Neural cell (in vitro differentiated cells): ENCODE data around the gene CUL3. TPM values are rescaled to one million over a fixed set of nuclear protein-coding genes. Genes with fewer than 3 reads are reported as not detected.

Source experiments
- H2AFZ ChIP-seq: fragments of 200-600, 300-800 bp; sonication (generic), shearing (Covaris generic); 2 replicates; pipeline ENCODE4 v1.6.0; 2014; ENCODE audit warnings: low read depth, mild to moderate bottlenecking, antibody characterized with exemption, low read length, moderate library complexity
- H3F3A ChIP-seq: fragments of 200-600 bp; shearing (Covaris generic); 2 replicates; pipeline ENCODE4 v1.6.1; 2016; ENCODE audit warnings: mild to moderate bottlenecking, moderate library complexity, mixed read lengths, antibody characterized with exemption, low read length; ENCODE audit not compliant: insufficient read depth, poor library complexity, severe bottlenecking
- H3K27ac ChIP-seq: fragments of 200-600, 300-800 bp; sonication (generic), shearing (Covaris generic); 2 replicates; pipeline ENCODE4 v1.5.1; 2014; ENCODE audit warnings: mild to moderate bottlenecking, low read length, moderate library complexity
- H3K27me3 ChIP-seq: fragments of 300-800, 200-600 bp; sonication (generic), shearing (Covaris generic); 2 replicates; pipeline ENCODE4 v1.6.0; 2014; ENCODE audit warnings: mild to moderate bottlenecking, low read depth, low read length, moderate library complexity; ENCODE audit not compliant: insufficient read depth
- H3K36me3 ChIP-seq: fragments of 300-800, 200-600 bp; sonication (generic), shearing (Covaris generic); 2 replicates; pipeline ENCODE4 v1.5.1; 2014; ENCODE audit warnings: mild to moderate bottlenecking, antibody characterized with exemption, low read length, moderate library complexity; ENCODE audit not compliant: insufficient read depth
- H3K4me2 ChIP-seq: fragments of 300-800, 200-600 bp; sonication (generic), shearing (Covaris generic); 2 replicates; pipeline ENCODE4 v1.6.0; 2014; ENCODE audit warnings: mild to moderate bottlenecking, low read length
- H3K4me3 ChIP-seq: fragments of 300-800, 200-600 bp; sonication (generic), shearing (Covaris generic); 2 replicates; pipeline ENCODE4 v1.5.1; 2014; ENCODE audit warnings: mild to moderate bottlenecking, low read length, moderate library complexity
- H3K79me2 ChIP-seq: fragments of 200-600 bp; shearing (Covaris generic); replicated peaks from 2 replicates; pipeline ENCODE4 v1.6.0; 2014; ENCODE audit warnings: mild to moderate bottlenecking, low read length, moderate library complexity; ENCODE audit not compliant: insufficient read depth
- H3K9ac ChIP-seq: fragments of 300-800, 200-600 bp; sonication (generic), shearing (Covaris generic); 2 replicates; pipeline ENCODE4 v1.6.1; 2016; ENCODE audit warnings: mild to moderate bottlenecking, low read length, mixed read lengths
- H3K9me2 ChIP-seq: fragments of 200-600 bp; shearing (Covaris generic); 2 replicates; pipeline ENCODE4 v1.6.1; 2016; ENCODE audit warnings: mild to moderate bottlenecking, low read length, mixed read lengths; ENCODE audit not compliant: insufficient read depth
- H3K9me3 ChIP-seq: fragments of 200-600, 300-800 bp; sonication (generic), shearing (Covaris generic); 2 replicates; pipeline ENCODE4 v1.6.1; 2016; ENCODE audit warnings: mild to moderate bottlenecking, mixed run types, low read length, moderate library complexity, mixed read lengths
- H4K20me1 ChIP-seq: fragments of 200-600 bp; shearing (Covaris generic); 2 replicates; pipeline ENCODE4 v1.6.1; 2016; ENCODE audit warnings: mild to moderate bottlenecking, mixed run types; ENCODE audit not compliant: insufficient read depth
- EZH2 ChIP-seq: fragments of 200-600, 300-800 bp; shearing (Covaris generic), sonication (generic); IDR thresholded peaks from 2 replicates; pipeline ENCODE4 v1.6.1; 2014; ENCODE audit warnings: antibody characterized with exemption, low read length, borderline replicate concordance, mild to moderate bottlenecking; ENCODE audit not compliant: insufficient read depth, poor library complexity, severe bottlenecking
- POLR2AphosphoS5 ChIP-seq: IDR thresholded peaks from 2 replicates; pipeline ENCODE4 v1.6.1; 2012
- RAD21 ChIP-seq: fragments of 450-650 bp; conservative IDR thresholded peaks from 2 replicates; pipeline ENCODE4 v1.6.1; 2014; ENCODE audit warnings: antibody characterized with exemption, mild to moderate bottlenecking, moderate library complexity
- SMC3 ChIP-seq: fragments of 450-650 bp; conservative IDR thresholded peaks from 2 replicates; pipeline ENCODE4 v1.6.1; 2014; ENCODE audit warnings: antibody characterized with exemption, mild to moderate bottlenecking, moderate library complexity; ENCODE audit not compliant: poor library complexity
- polyA plus RNA-seq: library from polyadenylated mRNA; depleted of rRNA; stranded (reverse); fragments of >200 nt; gene quantifications from 2 replicates; pipeline ENCODE4 v1.2.3, GENCODE V29; 2014
- TF ChIP-seq, protein P1 (sequence below): fragments of 450-650 bp; IDR thresholded peaks from 2 replicates; pipeline ENCODE4 v1.5.1; 2014; ENCODE audit warnings: antibody characterized with exemption, mild to moderate bottlenecking, moderate library complexity; ENCODE audit not compliant: poor library complexity, severe bottlenecking
- TF ChIP-seq, protein P2 (sequence below): IDR thresholded peaks from 2 replicates; pipeline ENCODE4 v1.6.1; 2012; ENCODE audit warnings: borderline replicate concordance

The CUL3 gene
- polyA plus RNA-seq, 1 donor from 2014 or later = 53.9 TPM

DNA sequence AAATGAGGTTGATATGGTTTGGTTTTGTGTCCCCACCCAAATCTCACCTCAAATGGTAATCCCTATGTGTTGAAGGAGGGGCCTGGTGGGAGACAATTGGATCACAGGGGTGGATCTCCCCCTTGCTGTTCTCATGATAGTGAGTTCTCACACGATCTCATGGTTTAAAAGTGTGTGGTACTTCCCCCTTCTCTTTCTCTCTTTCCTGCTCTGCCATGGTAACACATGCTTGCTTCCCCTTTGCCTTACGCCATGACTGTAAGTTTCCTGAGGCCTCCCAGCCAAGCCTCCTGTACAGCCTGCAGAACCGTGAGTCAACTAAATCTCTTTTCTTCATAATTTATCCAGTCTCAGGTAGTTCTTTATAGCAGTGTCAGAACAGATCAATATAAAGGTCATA is 158.5 kb downstream of the CUL3 start:
- no peaks in the 10 kb centered on the region for H4K20me1 ChIP-seq
- peaks cover 4% of the 10 kb centered on the region for H3K9me3 ChIP-seq
- no peak overlapping the region for H3K9ac ChIP-seq
- no peak overlapping the region for H3K4me3 ChIP-seq
- no peaks in the 10 kb centered on the region for H3K36me3 ChIP-seq
- H3K9me2 ChIP-seq = no peaks in the 10 kb centered on the region
- H3K4me2 ChIP-seq = no peak overlapping the region
- no peaks in the 10 kb centered on the region for H3K27me3 ChIP-seq
- H3F3A ChIP-seq = no peaks in the 10 kb centered on the region
- H2AFZ ChIP-seq = no peak overlapping the region
- no peaks in the 10 kb centered on the region for H3K79me2 ChIP-seq
- no peak for TF ChIP-seq EZH2
- no peak for TF ChIP-seq POLR2AphosphoS5
- TF ChIP-seq, protein P1, sequence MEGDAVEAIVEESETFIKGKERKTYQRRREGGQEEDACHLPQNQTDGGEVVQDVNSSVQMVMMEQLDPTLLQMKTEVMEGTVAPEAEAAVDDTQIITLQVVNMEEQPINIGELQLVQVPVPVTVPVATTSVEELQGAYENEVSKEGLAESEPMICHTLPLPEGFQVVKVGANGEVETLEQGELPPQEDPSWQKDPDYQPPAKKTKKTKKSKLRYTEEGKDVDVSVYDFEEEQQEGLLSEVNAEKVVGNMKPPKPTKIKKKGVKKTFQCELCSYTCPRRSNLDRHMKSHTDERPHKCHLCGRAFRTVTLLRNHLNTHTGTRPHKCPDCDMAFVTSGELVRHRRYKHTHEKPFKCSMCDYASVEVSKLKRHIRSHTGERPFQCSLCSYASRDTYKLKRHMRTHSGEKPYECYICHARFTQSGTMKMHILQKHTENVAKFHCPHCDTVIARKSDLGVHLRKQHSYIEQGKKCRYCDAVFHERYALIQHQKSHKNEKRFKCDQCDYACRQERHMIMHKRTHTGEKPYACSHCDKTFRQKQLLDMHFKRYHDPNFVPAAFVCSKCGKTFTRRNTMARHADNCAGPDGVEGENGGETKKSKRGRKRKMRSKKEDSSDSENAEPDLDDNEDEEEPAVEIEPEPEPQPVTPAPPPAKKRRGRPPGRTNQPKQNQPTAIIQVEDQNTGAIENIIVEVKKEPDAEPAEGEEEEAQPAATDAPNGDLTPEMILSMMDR = no peak
- TF ChIP-seq, protein P2, sequence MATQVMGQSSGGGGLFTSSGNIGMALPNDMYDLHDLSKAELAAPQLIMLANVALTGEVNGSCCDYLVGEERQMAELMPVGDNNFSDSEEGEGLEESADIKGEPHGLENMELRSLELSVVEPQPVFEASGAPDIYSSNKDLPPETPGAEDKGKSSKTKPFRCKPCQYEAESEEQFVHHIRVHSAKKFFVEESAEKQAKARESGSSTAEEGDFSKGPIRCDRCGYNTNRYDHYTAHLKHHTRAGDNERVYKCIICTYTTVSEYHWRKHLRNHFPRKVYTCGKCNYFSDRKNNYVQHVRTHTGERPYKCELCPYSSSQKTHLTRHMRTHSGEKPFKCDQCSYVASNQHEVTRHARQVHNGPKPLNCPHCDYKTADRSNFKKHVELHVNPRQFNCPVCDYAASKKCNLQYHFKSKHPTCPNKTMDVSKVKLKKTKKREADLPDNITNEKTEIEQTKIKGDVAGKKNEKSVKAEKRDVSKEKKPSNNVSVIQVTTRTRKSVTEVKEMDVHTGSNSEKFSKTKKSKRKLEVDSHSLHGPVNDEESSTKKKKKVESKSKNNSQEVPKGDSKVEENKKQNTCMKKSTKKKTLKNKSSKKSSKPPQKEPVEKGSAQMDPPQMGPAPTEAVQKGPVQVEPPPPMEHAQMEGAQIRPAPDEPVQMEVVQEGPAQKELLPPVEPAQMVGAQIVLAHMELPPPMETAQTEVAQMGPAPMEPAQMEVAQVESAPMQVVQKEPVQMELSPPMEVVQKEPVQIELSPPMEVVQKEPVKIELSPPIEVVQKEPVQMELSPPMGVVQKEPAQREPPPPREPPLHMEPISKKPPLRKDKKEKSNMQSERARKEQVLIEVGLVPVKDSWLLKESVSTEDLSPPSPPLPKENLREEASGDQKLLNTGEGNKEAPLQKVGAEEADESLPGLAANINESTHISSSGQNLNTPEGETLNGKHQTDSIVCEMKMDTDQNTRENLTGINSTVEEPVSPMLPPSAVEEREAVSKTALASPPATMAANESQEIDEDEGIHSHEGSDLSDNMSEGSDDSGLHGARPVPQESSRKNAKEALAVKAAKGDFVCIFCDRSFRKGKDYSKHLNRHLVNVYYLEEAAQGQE = no peak
- H3K27ac ChIP-seq = no peak overlapping the region

DNA sequence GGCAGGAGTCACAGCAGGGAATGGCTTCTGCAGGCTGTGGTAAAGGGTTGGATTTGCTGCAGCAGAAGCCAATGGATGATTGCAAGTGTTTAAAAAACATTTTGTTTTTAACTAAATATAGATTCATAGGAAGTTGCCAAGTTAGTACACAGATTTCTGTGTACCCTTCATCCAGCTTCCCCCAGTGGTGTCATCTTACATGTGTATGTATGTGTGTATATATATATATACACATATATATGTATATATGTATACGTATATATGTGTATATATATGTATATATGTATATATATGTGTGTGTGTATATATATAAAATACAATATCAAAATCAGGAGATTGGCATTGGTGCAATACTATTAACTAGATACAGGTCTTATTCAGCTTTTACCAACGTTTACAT is 164.1 kb downstream of the CUL3 start:
- Histone ChIP-seq H3K36me3 (no peaks in the 10 kb centered on the region), H3K9ac (no peak overlapping the region), H3K9me3 (peaks cover 4% of the 10 kb centered on the region), H4K20me1 (no peaks in the 10 kb centered on the region), H3K9me2 (no peaks in the 10 kb centered on the region), H3K79me2 (no peaks in the 10 kb centered on the region), H3K4me2 (no peak overlapping the region), H3K27me3 (no peaks in the 10 kb centered on the region), H3K27ac (no peak overlapping the region), H3K4me3 (no peak overlapping the region), H2AFZ (no peak overlapping the region), H3F3A (no peaks in the 10 kb centered on the region)
- no peak for TF ChIP-seq SMC3
- TF ChIP-seq POLR2AphosphoS5 = no peak
- TF ChIP-seq RAD21 = no peak

Other genes with a start within 250 kb of the CUL3 start
- gene FAM124B, start 183.3 kb downstream of the CUL3 start, polyA plus RNA-seq = not detected in 2 replicates
- gene CCDC195, start 131.0 kb upstream of the CUL3 start, polyA plus RNA-seq = 1.8 TPM in 1 of 2 replicates, not detected in the other